DND-41 (cell line): ENCODE results near the gene NTM.

Experiments
- EZH2 ChIP-seq: IDR thresholded peaks from 3 replicates; pipeline ENCODE4 v1.6.1; 2012; ENCODE audit warnings: borderline replicate concordance, low read depth, mild to moderate bottlenecking, moderate library complexity, low read length, inconsistent platforms; ENCODE audit not compliant: severe bottlenecking
- TF ChIP-seq, protein P1 (sequence below): IDR thresholded peaks from 2 replicates; pipeline ENCODE4 v1.5.1; 2012; ENCODE audit warnings: borderline replicate concordance, low read length, moderate library complexity, mild to moderate bottlenecking; ENCODE audit not compliant: poor library complexity, severe bottlenecking; ENCODE audit errors: extremely low read depth

DNA sequence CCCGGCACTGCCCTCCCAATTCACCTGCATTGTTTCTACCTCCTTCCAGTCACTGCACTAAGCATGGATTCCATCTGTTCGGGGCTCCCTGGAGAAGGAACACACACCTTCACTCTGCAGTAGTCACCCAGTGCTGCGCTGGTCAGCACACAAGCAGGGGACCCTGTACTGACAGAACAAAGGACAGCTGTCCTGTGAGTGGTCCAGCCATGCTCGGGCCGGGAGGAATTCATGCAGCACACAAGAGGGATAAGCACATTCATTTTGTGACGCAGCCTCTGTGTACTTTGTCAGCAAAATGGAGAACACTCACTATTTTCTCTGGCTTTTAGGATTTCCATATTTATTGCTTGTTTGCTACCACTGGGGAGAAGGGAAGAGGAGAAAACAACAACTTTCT is 167.3 kb downstream of the NTM start:
- TF ChIP-seq, protein P1, sequence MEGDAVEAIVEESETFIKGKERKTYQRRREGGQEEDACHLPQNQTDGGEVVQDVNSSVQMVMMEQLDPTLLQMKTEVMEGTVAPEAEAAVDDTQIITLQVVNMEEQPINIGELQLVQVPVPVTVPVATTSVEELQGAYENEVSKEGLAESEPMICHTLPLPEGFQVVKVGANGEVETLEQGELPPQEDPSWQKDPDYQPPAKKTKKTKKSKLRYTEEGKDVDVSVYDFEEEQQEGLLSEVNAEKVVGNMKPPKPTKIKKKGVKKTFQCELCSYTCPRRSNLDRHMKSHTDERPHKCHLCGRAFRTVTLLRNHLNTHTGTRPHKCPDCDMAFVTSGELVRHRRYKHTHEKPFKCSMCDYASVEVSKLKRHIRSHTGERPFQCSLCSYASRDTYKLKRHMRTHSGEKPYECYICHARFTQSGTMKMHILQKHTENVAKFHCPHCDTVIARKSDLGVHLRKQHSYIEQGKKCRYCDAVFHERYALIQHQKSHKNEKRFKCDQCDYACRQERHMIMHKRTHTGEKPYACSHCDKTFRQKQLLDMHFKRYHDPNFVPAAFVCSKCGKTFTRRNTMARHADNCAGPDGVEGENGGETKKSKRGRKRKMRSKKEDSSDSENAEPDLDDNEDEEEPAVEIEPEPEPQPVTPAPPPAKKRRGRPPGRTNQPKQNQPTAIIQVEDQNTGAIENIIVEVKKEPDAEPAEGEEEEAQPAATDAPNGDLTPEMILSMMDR: no peak
- no peak for TF ChIP-seq EZH2
